ENCODE measurements around the gene NFATC3. TPM values are rescaled to one million over a fixed set of nuclear protein-coding genes. Genes with fewer than 3 reads are reported as not detected.
A peak's percentile ranks its signal among the peaks of the same experiment; 100 is the strongest.

NFATC3 gene
- total RNA-seq, 1 donor from 2014 or later: 74.5 TPM

DNA sequence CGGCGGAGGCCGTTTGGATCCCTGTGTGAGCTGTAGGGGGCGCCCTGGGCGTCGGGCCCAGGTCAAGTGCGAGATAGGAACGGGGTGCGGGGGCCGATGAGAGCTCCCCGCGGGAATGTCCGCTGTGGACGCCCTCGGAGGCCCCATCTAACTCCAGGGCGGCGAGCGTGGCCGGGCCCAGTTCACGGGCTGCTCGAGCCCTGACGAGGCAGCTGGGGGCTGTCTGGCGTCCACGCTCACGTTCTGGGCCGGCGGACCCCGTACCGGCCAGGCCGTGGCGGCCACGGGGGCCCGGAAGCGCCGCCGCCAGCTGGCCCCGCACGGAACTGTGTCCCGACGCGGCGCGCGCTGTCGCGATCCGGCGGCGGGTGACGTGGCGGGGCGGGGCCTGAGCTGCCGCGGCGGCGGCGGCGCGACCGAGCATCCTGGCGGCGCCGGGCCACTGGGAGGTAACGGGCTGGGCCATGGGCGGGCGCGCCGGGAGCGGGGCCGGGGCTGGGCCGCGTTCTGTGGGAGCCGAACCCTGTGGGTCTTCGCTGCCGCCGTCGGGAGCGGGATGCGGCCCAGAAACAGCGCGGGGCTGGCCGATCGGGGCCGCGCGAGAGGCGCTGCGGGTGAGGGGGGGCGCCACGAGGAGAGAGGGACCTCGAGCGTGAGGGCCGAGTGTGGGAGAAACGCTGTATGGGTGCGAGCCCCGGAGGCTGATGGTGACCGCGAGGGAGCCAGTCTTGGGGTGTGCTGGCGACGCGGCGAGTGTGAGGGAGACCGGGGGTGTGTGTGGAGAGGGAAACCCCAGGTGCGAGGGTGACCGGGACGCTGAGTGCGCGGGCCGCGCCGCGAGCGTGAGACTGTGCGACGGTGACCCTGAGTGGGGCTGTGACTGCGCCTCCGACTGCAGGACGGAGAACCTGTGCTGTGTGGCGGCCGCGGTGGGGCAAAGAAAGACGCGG lies 179.2 kb downstream of the NFATC3 start, which contains the start of gene SLC7A6:
Gene SLC7A6, plus strand, starts transcription at position 399 of the 950 bp plus-strand sequence. CDS start 10,201 bp downstream, outside the sequence.
- H3K9me3 ChIP-seq: no peaks in the 10 kb centered on the region
- intact Hi-C loops (cut with DNase I): loop anchor here (5.0 kb wide), 1 partner anchor 63 kb away; no protein-coding TSS in a partner anchor
- ATAC-seq: peak; percentile 84
- peak within 1 kb of the TSS; percentile 87 for H3K4me3 ChIP-seq
- no peaks in the 10 kb centered on the region for H3K27me3 ChIP-seq
- H3K4me1 ChIP-seq: peaks cover 19% of the 10 kb centered on the region
- TF ChIP-seq, protein P1, sequence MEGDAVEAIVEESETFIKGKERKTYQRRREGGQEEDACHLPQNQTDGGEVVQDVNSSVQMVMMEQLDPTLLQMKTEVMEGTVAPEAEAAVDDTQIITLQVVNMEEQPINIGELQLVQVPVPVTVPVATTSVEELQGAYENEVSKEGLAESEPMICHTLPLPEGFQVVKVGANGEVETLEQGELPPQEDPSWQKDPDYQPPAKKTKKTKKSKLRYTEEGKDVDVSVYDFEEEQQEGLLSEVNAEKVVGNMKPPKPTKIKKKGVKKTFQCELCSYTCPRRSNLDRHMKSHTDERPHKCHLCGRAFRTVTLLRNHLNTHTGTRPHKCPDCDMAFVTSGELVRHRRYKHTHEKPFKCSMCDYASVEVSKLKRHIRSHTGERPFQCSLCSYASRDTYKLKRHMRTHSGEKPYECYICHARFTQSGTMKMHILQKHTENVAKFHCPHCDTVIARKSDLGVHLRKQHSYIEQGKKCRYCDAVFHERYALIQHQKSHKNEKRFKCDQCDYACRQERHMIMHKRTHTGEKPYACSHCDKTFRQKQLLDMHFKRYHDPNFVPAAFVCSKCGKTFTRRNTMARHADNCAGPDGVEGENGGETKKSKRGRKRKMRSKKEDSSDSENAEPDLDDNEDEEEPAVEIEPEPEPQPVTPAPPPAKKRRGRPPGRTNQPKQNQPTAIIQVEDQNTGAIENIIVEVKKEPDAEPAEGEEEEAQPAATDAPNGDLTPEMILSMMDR (IDR thresholded peaks at IDR 0.05): peak; percentile 77
- peak within 1 kb of the TSS; percentile 93 for H3K27ac ChIP-seq
- peaks cover 13% of the 10 kb centered on the region for H3K36me3 ChIP-seq
- DNase-seq: peak; percentile 91

DNA sequence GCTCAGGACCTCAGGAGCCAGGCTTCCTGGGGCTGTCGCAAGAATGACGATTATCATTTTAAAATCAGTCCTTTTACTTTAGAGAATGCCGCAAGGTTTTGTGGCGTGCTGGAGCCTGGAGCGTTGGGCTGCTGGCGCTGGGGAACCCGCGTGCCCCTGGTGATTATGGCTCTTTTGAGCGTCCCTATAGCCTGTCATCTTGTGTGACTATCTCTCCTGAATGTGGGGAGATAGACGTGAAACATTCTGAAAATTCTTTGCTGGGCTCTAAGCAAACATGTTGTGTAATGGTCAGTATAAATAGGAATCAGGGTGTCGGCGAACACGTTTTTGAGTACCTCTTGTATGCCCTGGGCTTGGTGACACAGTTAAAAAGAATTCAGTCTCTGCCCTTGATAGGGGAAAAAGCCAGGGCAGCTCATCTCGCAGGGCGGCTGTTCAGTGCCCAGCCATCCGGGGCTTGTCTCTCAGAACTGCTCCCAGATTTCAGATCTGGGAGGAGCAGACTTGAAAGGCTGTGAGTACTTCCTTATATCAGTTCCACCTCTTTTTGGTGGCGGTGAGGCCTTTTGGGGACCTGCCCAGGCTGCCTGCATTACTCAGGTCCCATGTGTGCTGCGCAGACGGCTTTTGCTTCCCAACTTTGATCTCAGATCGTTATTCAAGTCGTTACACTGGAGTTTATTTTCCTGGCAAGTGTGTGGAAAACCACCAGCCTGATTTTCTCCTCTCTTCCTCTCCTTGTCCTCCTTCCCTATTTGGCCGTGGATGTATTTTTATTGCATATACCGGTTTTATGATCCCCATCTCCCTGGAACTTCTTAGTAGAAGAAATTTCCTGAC lies 180.1 kb downstream of the NFATC3 start:
- peaks cover 4% of the 10 kb centered on the region for H3K36me3 ChIP-seq
- H3K27me3 ChIP-seq: no peaks in the 10 kb centered on the region
- TF ChIP-seq, protein P1 (IDR thresholded peaks at IDR 0.05): no peak
- peaks cover 19% of the 10 kb centered on the region for H3K4me1 ChIP-seq
- peak overlapping the region; percentile 93 for H3K27ac ChIP-seq
- intact Hi-C loops (cut with DNase I): no loop called here
- H3K4me3 ChIP-seq: peak overlapping the region; percentile 87
- DNase-seq: peak; percentile 87
- H3K9me3 ChIP-seq: no peaks in the 10 kb centered on the region
- peak; percentile 76 for ATAC-seq

DNA sequence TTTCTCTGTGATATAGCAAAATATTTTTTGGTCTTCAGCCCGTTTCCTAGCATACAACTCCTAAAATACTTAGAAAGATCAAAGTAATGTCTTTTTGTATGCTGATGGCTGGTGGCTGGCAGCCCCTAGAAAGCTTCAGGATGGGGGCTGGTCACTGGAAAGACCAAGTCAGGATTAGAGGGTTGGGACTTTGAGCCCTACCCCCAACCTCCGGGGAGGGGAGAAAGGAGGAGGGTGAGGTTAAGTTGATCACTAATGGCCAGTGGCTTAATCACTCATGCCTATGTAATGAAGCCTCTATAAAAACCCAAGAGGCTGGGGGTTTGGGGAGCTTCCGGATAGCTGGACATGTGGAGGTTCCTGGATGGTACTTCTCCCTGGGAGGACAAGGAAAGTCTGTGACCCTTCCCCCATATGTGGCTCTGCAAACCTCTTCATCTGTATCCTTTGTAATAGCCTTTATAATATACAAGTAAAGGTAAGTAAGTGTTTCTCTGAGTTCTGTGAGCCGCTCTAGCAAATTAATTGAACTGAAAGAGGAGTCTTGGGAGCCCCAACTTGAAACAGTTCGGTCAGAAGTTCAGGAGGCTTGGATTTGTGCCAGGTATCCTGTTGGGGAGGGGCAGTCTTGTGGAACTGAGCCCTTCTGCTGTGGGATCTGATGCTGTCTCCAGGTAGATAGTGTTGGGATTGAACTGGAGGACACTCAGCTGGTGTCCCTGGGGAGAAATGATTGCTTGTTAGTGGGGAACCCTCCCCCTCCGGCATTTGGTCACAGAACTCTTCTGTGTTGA lies 182.6 kb downstream of the NFATC3 start:
- Histone ChIP-seq H3K4me1 (peaks cover 36% of the 10 kb centered on the region), H3K36me3 (no peaks in the 10 kb centered on the region), H3K9me3 (no peaks in the 10 kb centered on the region), H3K4me3 (no peak overlapping the region), H3K27ac (no peak overlapping the region), H3K27me3 (no peaks in the 10 kb centered on the region)
- ATAC-seq (no peak), DNase-seq (no peak)
- intact Hi-C loops (cut with DNase I): no loop called here
- TF ChIP-seq, protein P1 (IDR thresholded peaks at IDR 0.05): no peak

DNA sequence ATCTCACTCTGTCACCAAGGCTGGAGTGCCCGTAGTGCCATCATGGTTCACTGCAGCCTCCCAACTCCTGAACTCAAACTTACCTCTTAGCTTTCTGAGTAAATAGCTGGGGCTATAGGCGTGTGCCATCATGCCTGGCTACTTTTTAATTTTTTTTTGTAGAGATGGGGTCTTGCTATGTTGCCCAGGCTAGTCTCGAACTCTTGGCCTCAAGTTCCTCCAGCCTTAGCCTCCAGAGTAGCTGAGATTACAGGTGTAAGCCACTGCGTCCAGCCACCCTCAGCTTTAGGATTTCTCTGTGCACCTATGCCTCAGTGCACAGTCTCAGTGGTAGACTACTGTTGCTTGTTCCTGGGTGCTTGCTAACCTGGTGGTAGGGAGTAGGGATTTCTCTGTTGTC lies 184.6 kb downstream of the NFATC3 start:
- DNase-seq (no peak), ATAC-seq (no peak)
- TF ChIP-seq, protein P1 (IDR thresholded peaks at IDR 0.05): no peak
- H3K4me3 ChIP-seq: no peak overlapping the region
- H3K27me3 ChIP-seq: no peaks in the 10 kb centered on the region
- H3K27ac ChIP-seq: no peak overlapping the region
- H3K4me1 ChIP-seq: peaks cover 39% of the 10 kb centered on the region
- peaks cover 14% of the 10 kb centered on the region for H3K36me3 ChIP-seq
- intact Hi-C loops (cut with DNase I): no loop called here
- H3K9me3 ChIP-seq: no peaks in the 10 kb centered on the region

DNA sequence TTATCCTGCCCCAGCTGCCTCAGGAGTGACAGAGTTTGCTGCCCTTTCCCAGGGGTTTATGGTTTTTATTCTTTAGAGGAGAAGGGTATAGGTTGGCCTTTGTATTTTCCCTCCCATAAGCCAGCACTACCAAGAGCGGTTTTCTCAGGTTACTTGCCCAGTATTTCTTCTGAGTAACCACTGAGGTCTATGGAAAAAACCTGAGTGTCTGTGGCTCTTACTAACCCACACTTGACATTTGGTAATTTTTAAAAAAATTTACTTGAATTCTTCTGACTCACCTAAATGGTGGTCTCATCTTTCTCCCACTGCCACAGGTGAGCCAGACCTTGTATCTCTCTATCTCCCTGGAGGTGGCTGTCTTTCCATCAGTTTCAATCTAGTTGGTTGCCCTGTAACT lies 185.2 kb downstream of the NFATC3 start:
- Histone ChIP-seq H3K36me3 (peaks cover 15% of the 10 kb centered on the region), H3K4me3 (no peak overlapping the region), H3K27me3 (no peaks in the 10 kb centered on the region), H3K9me3 (no peaks in the 10 kb centered on the region), H3K4me1 (peaks cover 39% of the 10 kb centered on the region), H3K27ac (no peak overlapping the region)
- intact Hi-C loops (cut with DNase I): no loop called here
- ATAC-seq (no peak), DNase-seq (no peak)
- TF ChIP-seq, protein P1 (IDR thresholded peaks at IDR 0.05): no peak
